ENCODE results near the gene TSPAN9. TPM values are rescaled to one million over a fixed set of nuclear protein-coding genes. Genes with fewer than 3 reads are reported as not detected.

TSPAN9 gene
- total RNA-seq, 3 donors from 2014 or later: 0.68 to 1.4 (median 0.95) TPM

DNA sequence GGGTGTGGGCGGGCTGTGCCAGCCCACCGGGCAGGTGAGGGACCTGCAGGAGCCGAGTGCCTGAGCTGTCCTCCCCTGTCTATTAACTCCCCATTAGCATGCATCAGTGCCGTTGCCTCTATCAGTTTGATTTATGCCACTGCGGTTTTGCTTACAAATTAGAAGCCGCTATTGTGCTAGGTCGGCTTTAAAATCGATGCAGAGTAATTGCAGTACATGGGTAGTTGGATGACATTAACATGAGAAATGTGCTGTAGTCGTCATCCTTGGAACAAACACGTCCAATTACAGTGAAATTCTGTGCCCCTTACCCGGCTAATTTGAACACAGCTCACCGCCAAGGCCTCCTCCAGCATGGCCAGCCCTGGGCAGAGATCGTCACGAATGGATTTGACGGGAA lies 145.8 kb downstream of the TSPAN9 start:
- DNase-seq (no peak), ATAC-seq (no peak)
- no peaks in the 10 kb centered on the region for H3K4me1 Mint-ChIP-seq (ENCODE audit: low read depth)
- no peaks in the 10 kb centered on the region for H3K36me3 Mint-ChIP-seq (ENCODE audit: insufficient read depth)
- peaks cover 2% of the 10 kb centered on the region for H3K27me3 Mint-ChIP-seq (ENCODE audit: low read depth)
- H3K9me3 Mint-ChIP-seq: no peaks in the 10 kb centered on the region
- no peak overlapping the region for H3K4me3 Mint-ChIP-seq

DNA sequence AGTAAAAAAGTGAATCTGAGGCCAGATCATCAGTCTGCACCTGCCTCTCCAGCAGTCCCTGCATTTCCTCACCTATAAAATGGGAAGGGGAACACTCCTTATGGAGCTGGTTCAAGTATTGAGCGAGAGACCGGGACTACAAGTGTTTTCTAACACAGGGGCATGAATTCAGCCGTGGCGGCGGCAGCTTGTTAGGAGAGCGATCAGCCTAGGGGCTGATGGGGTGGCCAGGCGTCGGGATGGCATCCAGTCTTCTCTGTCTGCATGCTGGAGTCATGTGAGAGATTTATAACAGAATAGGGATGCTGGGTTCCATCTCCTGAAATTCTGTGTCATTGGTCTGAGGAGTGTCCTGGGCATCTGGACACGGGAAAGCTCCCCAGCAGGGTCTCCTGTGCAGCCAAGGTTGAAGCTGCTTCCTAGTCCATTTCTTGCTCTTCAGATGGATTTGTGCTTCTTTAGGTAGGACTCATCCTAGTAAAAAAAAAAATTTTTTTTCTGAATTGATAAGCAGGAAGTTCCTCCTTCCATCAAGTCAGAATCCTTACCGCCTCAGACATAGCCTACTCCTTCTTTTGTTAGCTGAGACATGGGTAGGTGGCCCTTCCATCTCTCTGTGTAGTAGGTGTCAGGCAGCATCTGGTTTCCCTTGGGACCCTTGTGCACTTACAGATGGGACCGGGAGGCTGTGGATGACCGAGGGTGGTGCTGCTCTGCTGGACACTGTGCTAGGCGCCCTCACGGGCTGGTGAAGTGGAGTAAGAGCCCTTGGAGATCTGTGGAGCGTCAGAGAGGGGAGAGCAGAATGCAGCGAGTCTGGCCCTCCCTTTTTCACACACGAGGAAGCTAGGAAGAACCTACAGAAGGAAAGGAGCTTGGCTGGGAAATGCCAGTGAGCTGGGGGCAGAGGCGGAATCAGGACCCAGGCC lies 146.7 kb downstream of the TSPAN9 start:
- Mint-ChIP-seq H3K27me3 (ENCODE audit: low read depth) (no peaks in the 10 kb centered on the region), H3K4me3 (no peak overlapping the region), H3K9me3 (peaks cover 2% of the 10 kb centered on the region), H3K36me3 (ENCODE audit: insufficient read depth) (no peaks in the 10 kb centered on the region), H3K4me1 (ENCODE audit: low read depth) (no peaks in the 10 kb centered on the region)
- ATAC-seq (no peak), DNase-seq (no peak)

GRCh38 chr12:3224530-3224903 lies 147.3 kb downstream of the TSPAN9 start:
- ATAC-seq: no peak
- no peak overlapping the region for H3K4me3 Mint-ChIP-seq
- H3K27me3 Mint-ChIP-seq (ENCODE audit: low read depth): no peaks in the 10 kb centered on the region
- peaks cover 4% of the 10 kb centered on the region for H3K9me3 Mint-ChIP-seq
- no peaks in the 10 kb centered on the region for H3K4me1 Mint-ChIP-seq (ENCODE audit: low read depth)
- DNase-seq: no peak
- H3K36me3 Mint-ChIP-seq (ENCODE audit: insufficient read depth): no peaks in the 10 kb centered on the region

GRCh38 chr12:3225154-3225795 lies 148.1 kb downstream of the TSPAN9 start:
- Mint-ChIP-seq H3K4me3 (no peak overlapping the region), H3K9me3 (peaks cover 4% of the 10 kb centered on the region), H3K27me3 (ENCODE audit: low read depth) (no peaks in the 10 kb centered on the region), H3K36me3 (ENCODE audit: insufficient read depth) (no peaks in the 10 kb centered on the region), H3K4me1 (ENCODE audit: low read depth) (no peaks in the 10 kb centered on the region)
- DNase-seq (no peak), ATAC-seq (peak in 1 of 2 donors; percentile 13)

- H3K36me3 Mint-ChIP-seq (ENCODE audit: insufficient read depth): no peaks in the 10 kb centered on the region
- no peaks in the 10 kb centered on the region for H3K27me3 Mint-ChIP-seq (ENCODE audit: low read depth)
- DNase-seq (no peak), ATAC-seq (no peak)
- no peak overlapping the region for H3K4me3 Mint-ChIP-seq
- H3K9me3 Mint-ChIP-seq: peaks cover 4% of the 10 kb centered on the region
- no peaks in the 10 kb centered on the region for H3K4me1 Mint-ChIP-seq (ENCODE audit: low read depth)
Measured at GRCh38 chr12:3225796-3226180, 148.6 kb downstream of the TSPAN9 start.

DNA sequence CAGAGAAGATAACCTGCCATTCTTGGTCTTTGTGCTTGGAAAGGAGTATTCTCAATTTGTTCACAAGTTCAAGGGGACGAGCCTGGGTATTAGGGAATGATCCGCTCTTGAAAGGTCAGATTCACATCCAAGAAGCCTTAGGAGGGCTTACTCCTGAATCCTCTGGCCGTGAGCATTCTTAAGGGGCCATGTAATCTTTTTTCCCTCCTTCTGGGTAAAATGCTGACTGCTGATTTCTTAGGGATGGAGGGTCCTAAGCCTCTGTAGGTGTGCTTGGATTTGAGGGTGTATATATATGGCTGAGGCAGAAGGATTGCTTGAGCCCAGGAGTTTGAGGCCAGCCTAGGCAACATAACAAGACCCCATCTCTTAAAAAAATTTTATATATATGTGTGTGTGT lies 149.1 kb downstream of the TSPAN9 start:
- Mint-ChIP-seq H3K27me3 (ENCODE audit: low read depth) (peaks cover 3% of the 10 kb centered on the region), H3K36me3 (ENCODE audit: insufficient read depth) (no peaks in the 10 kb centered on the region), H3K9me3 (peaks cover 4% of the 10 kb centered on the region), H3K4me1 (ENCODE audit: low read depth) (no peaks in the 10 kb centered on the region), H3K4me3 (no peak overlapping the region)
- ATAC-seq: no peak
- DNase-seq: no peak

DNA sequence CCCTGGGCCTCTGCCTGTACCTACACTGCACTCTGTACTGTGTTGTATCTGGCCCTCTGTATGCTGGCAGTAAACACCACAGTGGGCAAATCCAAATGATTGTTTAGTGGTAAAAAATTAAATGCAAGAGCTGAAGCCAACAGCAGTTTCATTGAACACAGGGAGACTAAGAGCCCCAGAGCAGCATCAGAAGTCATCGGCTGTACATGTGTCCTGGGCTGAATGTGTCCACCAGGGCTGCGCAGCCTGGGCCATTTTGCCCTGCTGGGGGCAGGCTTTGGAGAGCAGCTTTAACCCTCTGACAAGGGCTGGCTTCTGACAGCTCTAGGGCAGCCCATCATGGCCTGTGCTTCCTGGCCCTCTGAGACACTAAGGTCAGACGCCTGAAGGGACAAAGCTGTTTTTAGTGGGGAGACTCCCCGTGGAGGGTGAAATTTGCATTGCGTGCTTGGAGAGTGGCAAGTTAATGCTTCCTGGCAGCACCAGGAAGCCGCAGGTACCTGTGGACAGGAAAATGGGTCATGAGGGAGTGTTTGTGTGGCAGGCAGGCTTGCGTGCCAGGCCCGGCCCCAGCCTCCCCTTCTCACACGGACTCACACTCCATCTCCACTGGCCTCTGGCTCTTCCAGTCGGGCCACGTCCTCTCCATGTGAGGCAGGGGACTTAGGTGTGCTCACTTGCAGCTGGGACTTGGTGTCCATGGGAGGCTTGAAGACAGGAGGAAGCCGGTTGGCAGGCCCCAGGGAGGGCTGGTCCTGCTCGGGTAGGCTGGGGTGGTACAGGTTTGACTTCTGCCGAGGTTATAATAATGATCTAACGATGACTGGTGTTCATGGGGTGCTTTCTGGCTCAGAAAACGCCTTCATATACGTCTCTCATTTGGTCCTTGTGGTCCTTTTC lies 150.1 kb downstream of the TSPAN9 start:
- no peaks in the 10 kb centered on the region for H3K36me3 Mint-ChIP-seq (ENCODE audit: insufficient read depth)
- H3K4me3 Mint-ChIP-seq: no peak overlapping the region
- peaks cover 3% of the 10 kb centered on the region for H3K27me3 Mint-ChIP-seq (ENCODE audit: low read depth)
- H3K4me1 Mint-ChIP-seq (ENCODE audit: low read depth): no peaks in the 10 kb centered on the region
- DNase-seq (no peak), ATAC-seq (no peak)
- H3K9me3 Mint-ChIP-seq: peaks cover 4% of the 10 kb centered on the region

DNA sequence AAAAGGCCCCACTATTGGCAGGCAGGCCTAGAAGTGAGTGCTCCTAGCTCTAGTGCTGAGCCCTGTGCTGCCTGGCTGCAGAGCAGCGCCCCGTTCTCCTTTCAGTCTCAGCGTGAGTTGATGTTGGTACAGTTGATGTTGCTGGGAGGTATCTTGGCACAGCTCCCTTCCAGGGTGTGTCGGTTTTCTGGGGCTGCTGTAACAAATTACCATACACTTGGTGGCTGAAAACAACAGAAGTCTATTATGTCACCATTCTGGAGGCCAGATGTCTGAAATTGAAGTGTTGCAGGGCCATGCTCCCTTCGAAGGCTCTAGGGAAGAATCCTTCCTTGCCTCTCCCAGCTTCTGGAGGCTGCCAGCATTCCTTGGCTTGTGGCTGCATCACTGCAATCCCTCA lies 151.4 kb downstream of the TSPAN9 start:
- Mint-ChIP-seq H3K4me3 (no peak overlapping the region), H3K9me3 (peaks cover 4% of the 10 kb centered on the region), H3K36me3 (ENCODE audit: insufficient read depth) (no peaks in the 10 kb centered on the region), H3K27me3 (ENCODE audit: low read depth) (peaks cover 3% of the 10 kb centered on the region), H3K4me1 (ENCODE audit: low read depth) (no peaks in the 10 kb centered on the region)
- DNase-seq: no peak
- ATAC-seq: no peak

DNA sequence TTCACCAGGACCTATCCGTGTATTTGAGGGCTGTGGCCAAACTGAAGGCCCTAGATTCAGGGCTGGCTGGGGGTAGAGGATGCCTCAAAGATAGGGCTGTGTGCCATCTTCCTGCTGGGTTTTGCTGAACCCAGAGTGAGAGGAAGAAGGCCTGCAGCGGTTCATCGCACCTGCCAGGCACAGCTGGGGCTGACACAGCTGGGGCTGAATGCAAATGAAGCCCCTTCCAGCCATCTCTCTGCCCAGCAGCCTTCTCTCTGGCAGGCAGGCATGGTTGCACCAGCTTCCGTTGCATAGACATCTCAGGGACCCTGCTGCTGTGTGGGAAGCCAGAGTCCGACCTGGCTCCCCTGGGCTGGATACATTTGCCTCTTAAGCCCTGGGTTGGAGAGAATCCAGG lies 152.4 kb downstream of the TSPAN9 start:
- Mint-ChIP-seq H3K27me3 (ENCODE audit: low read depth) (peaks cover 3% of the 10 kb centered on the region), H3K36me3 (ENCODE audit: insufficient read depth) (no peaks in the 10 kb centered on the region), H3K4me1 (ENCODE audit: low read depth) (no peaks in the 10 kb centered on the region), H3K9me3 (peaks cover 4% of the 10 kb centered on the region), H3K4me3 (no peak overlapping the region)
- ATAC-seq (no peak), DNase-seq (no peak)

DNA sequence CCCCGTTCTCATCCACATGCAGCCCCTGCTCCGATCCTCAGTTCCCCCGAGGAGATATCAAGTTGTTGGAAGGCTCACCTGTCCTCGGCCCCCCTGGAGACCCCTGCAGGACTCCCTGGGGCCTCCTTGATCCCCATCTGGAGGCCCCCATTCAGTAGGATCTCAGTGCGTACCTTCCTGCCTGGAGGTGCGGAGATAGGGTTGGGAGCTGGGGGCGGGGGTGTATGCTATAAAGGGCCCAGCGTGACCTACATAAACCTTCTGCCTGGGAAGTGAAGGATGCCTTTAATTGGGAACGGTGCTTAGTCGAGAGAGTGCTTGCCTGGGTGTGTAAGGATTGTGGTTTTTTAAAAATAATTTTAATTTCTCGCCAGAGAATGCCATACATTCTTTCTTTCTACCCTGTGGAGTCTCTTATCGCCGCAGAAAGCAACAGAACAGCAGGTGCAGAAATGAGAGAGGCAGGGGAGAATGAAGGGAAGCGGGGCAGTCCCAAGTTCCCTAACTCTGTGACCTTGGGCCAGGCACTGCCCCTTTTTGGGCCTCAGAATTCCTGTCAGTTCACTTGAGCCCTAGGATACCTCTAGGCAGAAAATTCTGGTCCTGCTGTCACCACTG lies 153.7 kb downstream of the TSPAN9 start:
- DNase-seq (no peak), ATAC-seq (no peak)
- Mint-ChIP-seq H3K4me3 (no peak overlapping the region), H3K4me1 (ENCODE audit: low read depth) (no peaks in the 10 kb centered on the region), H3K36me3 (ENCODE audit: insufficient read depth) (no peaks in the 10 kb centered on the region), H3K9me3 (peaks cover 4% of the 10 kb centered on the region), H3K27me3 (ENCODE audit: low read depth) (peaks cover 3% of the 10 kb centered on the region)

GRCh38 chr12:3231399-3231876 lies 154.3 kb downstream of the TSPAN9 start:
- H3K27me3 Mint-ChIP-seq (ENCODE audit: low read depth): peaks cover 3% of the 10 kb centered on the region
- H3K4me1 Mint-ChIP-seq (ENCODE audit: low read depth): no peaks in the 10 kb centered on the region
- no peak for DNase-seq
- H3K9me3 Mint-ChIP-seq: peaks cover 4% of the 10 kb centered on the region
- no peak for ATAC-seq
- no peak overlapping the region for H3K4me3 Mint-ChIP-seq
- H3K36me3 Mint-ChIP-seq (ENCODE audit: insufficient read depth): no peaks in the 10 kb centered on the region

GRCh38 chr12:3233797-3234196 lies 156.6 kb downstream of the TSPAN9 start:
- peaks cover 5% of the 10 kb centered on the region for H3K27me3 Mint-ChIP-seq (ENCODE audit: low read depth)
- DNase-seq: no peak
- H3K4me1 Mint-ChIP-seq (ENCODE audit: low read depth): no peaks in the 10 kb centered on the region
- H3K4me3 Mint-ChIP-seq: no peak overlapping the region
- ATAC-seq: no peak
- peaks cover 2% of the 10 kb centered on the region for H3K9me3 Mint-ChIP-seq
- no peaks in the 10 kb centered on the region for H3K36me3 Mint-ChIP-seq (ENCODE audit: insufficient read depth)

DNA sequence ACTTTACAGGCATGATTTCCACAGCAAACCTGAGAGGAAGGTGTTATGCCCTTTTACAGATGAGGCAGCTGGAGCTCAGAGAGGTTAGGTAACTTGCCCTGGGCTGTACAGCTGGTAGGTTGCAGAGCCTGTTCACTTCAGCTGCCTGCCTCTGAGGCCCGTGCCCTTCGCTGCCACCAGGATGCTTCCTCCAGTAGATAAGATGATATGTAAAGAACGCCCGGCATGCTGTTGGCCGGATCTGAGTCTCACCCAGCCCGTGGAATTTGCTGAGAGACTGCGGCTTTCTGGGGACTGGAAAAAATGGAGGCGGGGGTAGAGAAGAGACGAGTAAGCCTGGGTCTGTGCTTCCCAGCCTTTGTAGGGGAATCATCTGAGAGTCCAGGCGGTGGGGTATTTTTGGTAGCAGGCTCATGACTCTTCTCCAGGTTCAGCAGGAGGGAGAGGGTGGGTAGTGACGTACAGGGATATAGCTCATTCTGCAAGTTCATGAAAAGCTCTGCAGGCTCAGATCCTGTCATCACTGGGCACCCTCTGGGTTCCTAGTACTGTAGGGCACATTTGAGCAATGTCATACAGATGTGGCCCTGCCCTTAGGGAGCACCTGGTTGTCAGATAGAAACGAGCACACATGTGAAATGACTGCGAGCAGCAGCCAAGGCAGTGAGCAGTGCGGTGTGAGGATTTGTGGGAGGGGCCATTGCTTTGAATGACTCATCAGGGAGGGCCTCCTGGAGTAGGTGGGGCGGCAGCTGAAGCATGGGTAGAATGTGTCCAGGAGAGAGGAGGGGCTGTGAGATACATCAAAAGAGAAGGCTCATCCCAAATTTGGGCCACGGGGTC lies 159.4 kb downstream of the TSPAN9 start:
- Mint-ChIP-seq H3K4me1 (ENCODE audit: low read depth) (no peaks in the 10 kb centered on the region), H3K27me3 (ENCODE audit: low read depth) (peaks cover 2% of the 10 kb centered on the region), H3K36me3 (ENCODE audit: insufficient read depth) (no peaks in the 10 kb centered on the region), H3K9me3 (no peaks in the 10 kb centered on the region), H3K4me3 (no peak overlapping the region)
- ATAC-seq (peak; percentile 38 to 46), DNase-seq (no peak)

Measured in activated T-cell treated with anti-CD3 and anti-CD28 coated beads, Interleukin-2, amount 50 U/mL, for 4 hours (primary cell).